ENCODE measurements around the gene FBLN1.

GRCh38 chr22:45628515-45628914 is 125.8 kb downstream of the FBLN1 start:
- TF ChIP-seq GATA2 (IDR thresholded peaks at IDR 0.05; ENCODE audit: low read depth, low read length) (no peak), GATA3 (IDR thresholded peaks at IDR 0.05; ENCODE audit: low read depth, low read length) (no peak)

Measured in SH-SY5Y (cell line).